ENCODE results near the gene NCK1. TPM values are rescaled to one million over a fixed set of nuclear protein-coding genes. Genes with fewer than 3 reads are reported as not detected.

Gene NCK1
- total RNA-seq, 1 experiment from 2014 or later = 25.6 TPM

DNA sequence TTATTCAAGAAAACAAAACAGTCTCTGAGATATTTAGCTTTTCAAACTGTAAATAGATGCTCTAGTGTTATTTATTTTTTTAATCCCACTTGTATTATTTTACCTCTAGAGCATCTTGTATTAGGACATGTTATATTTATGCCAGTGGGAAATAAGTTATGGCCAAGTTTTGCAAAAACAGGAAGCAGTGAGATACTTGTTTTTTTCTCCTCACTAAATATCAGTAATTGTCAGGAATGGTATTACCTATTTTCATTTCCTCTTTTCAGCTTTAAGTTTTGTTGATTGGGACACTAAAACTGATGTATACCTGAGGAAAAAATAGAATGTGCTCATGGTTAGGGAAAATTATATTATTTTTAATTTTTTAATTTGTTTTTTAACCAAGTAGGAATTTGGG lies 87.1 kb downstream of the NCK1 start (continued):
- TF ChIP-seq REST (IDR thresholded peaks at IDR 0.05; ENCODE audit: low read depth) (no peak), POLR2AphosphoS5 (IDR thresholded peaks at IDR 0.05; ENCODE audit: low read depth, low read length) (no peak), ATF3 (IDR thresholded peaks at IDR 0.05) (no peak), FOSL1 (IDR thresholded peaks at IDR 0.05; ENCODE audit: low read depth) (no peak)

GRCh38 chr3:136949708-136950107 lies 87.7 kb downstream of the NCK1 start:
- peaks cover 0 to 6% of the 10 kb centered on the region in 2 experiments; a peak in 1 of 4 replicates for H3K36me3 ChIP-seq (ENCODE audit: control insufficient read depth in 1 of 2, insufficient read depth in 2 of 2, low read length in 2 of 2)
- H3K27me3 ChIP-seq (ENCODE audit: insufficient read depth, low read length) = no peaks in the 10 kb centered on the region
- ChIA-PET RAD21 (ENCODE audit: low non-redundant PET in 1 of 2, low total read pairs in 2 of 2, uncharacterized antibody in 2 of 2, unreplicated experiment in 2 of 2) (interaction anchor here in 1 of 2 experiments (1.9 kb wide), 1 partner anchor 64 kb away, joined by 5 read pairs; no protein-coding TSS in a partner anchor), CTCF (interaction anchor here (0.8 kb wide), 1 partner anchor 64 kb away, joined by 3 read pairs; no protein-coding TSS in a partner anchor), POLR2A (no interaction called here)
- H4K20me1 ChIP-seq (ENCODE audit: insufficient read depth) = no peaks in the 10 kb centered on the region
- no peaks in the 10 kb centered on the region for H3K9me2 ChIP-seq (ENCODE audit: insufficient read depth)
- DNase-seq (ENCODE audit: low read depth, low spot score) (no peak), ATAC-seq (no peak)
- no peaks in the 10 kb centered on the region for H3K9me3 ChIP-seq (ENCODE audit: control insufficient read depth in 1 of 2, insufficient read depth in 1 of 2, low read depth in 1 of 2, low read length in 2 of 2)
- intact Hi-C loops (cut with micrococcal nuclease) = loop anchor here (2.0 kb wide), 1 partner anchor 65 kb away; no protein-coding TSS in a partner anchor
- no peak overlapping the region for H2AFZ ChIP-seq (ENCODE audit: low read depth, low read length, poor library complexity, severe bottlenecking)
- no peak overlapping the region for H3K4me2 ChIP-seq (ENCODE audit: low read length)
- H3K4me3 ChIP-seq (replicated peaks in 1 of 2; ENCODE audit: low read depth in 1 of 2, low read length in 2 of 2) = no peak overlapping the region
- H3K79me2 ChIP-seq (ENCODE audit: insufficient read depth, low read length) = 0 out of 2 replicates have a peak, but pooled peaks cover 3% of the 10 kb centered on the region
- no TSS peak for BruUV-seq (replicated peaks)
- H3K27ac ChIP-seq (ENCODE audit: low read depth, low read length) = no peak overlapping the region
- no peak overlapping the region for H3K9ac ChIP-seq (ENCODE audit: low read length)
- H3K4me1 ChIP-seq (ENCODE audit: control insufficient read depth in 1 of 2, insufficient read depth in 2 of 2, low read length in 2 of 2) = peaks cover 2 to 15% of the 10 kb centered on the region in 2 experiments; a peak in 3 of 4 replicates
- TF ChIP-seq EZH2 (IDR thresholded peaks at IDR 0.05) (no peak), TCF7L2 (IDR thresholded peaks at IDR 0.05; ENCODE audit: borderline replicate concordance, extremely low read depth, insufficient read depth, insufficient read length) (no peak), RAD21 (IDR thresholded peaks at IDR 0.05; ENCODE audit: low read depth) (peak; percentile 51; the same call in 1 of the 2 replicates), YY1 (IDR thresholded peaks at IDR 0.05; ENCODE audit: extremely low read depth, insufficient replicate concordance, low read depth, low read length) (no peak), CBX3 (IDR thresholded peaks at IDR 0.05; ENCODE audit: low read depth) (no peak), SIN3A (IDR thresholded peaks at IDR 0.05; ENCODE audit: low read depth) (no peak), ZFX (IDR thresholded peaks at IDR 0.05) (no peak)
- TF ChIP-seq, protein P1, sequence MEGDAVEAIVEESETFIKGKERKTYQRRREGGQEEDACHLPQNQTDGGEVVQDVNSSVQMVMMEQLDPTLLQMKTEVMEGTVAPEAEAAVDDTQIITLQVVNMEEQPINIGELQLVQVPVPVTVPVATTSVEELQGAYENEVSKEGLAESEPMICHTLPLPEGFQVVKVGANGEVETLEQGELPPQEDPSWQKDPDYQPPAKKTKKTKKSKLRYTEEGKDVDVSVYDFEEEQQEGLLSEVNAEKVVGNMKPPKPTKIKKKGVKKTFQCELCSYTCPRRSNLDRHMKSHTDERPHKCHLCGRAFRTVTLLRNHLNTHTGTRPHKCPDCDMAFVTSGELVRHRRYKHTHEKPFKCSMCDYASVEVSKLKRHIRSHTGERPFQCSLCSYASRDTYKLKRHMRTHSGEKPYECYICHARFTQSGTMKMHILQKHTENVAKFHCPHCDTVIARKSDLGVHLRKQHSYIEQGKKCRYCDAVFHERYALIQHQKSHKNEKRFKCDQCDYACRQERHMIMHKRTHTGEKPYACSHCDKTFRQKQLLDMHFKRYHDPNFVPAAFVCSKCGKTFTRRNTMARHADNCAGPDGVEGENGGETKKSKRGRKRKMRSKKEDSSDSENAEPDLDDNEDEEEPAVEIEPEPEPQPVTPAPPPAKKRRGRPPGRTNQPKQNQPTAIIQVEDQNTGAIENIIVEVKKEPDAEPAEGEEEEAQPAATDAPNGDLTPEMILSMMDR (IDR thresholded peaks at IDR 0.05 in 2 of 3, conservative IDR thresholded peaks at IDR 0.05 in 1 of 3; ENCODE audit: borderline replicate concordance in 1 of 3, insufficient read depth in 1 of 3, low read depth in 2 of 3, low read length in 2 of 3) = peak in 2 of 3 experiments; percentile 23 to 30; a peak in 2 of 6 replicates
- TF ChIP-seq, protein P2, sequence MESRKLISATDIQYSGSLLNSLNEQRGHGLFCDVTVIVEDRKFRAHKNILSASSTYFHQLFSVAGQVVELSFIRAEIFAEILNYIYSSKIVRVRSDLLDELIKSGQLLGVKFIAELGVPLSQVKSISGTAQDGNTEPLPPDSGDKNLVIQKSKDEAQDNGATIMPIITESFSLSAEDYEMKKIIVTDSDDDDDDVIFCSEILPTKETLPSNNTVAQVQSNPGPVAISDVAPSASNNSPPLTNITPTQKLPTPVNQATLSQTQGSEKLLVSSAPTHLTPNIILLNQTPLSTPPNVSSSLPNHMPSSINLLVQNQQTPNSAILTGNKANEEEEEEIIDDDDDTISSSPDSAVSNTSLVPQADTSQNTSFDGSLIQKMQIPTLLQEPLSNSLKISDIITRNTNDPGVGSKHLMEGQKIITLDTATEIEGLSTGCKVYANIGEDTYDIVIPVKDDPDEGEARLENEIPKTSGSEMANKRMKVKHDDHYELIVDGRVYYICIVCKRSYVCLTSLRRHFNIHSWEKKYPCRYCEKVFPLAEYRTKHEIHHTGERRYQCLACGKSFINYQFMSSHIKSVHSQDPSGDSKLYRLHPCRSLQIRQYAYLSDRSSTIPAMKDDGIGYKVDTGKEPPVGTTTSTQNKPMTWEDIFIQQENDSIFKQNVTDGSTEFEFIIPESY (IDR thresholded peaks at IDR 0.05; ENCODE audit: extremely low read depth, insufficient replicate concordance, low read length) = no peak
